Hepatocyte (in vitro differentiated cells): ENCODE data around the gene POLR3GL. TPM values are rescaled to one million over a fixed set of nuclear protein-coding genes. Genes with fewer than 3 reads are reported as not detected.

ENCODE experiments used
- DNase-seq: peaks from one replicate; pipeline ENCODE4 v3.0.0-alpha.2; 2016; ENCODE audit warnings: low spot score
- H2AFZ ChIP-seq: fragments of 200-600 bp; sonication (generic); 2 replicates; pipeline ENCODE4 v1.6.0; 2016; ENCODE audit warnings: antibody characterized with exemption, mild to moderate bottlenecking
- H3K27ac ChIP-seq: fragments of 200-600 bp; sonication (generic); 2 replicates; pipeline ENCODE4 v1.5.1; 2016; ENCODE audit warnings: mild to moderate bottlenecking
- H3K27me3 ChIP-seq: fragments of 200-600 bp; sonication (generic); 2 replicates; pipeline ENCODE4 v1.6.1; 2016
- H3K36me3 ChIP-seq: fragments of 200-600 bp; sonication (generic); replicated peaks from 2 replicates; pipeline ENCODE4 v1.5.1; 2016; ENCODE audit warnings: low read depth; ENCODE audit not compliant: insufficient read depth
- H3K4me1 ChIP-seq: fragments of 200-600 bp; sonication (generic); 2 replicates; pipeline ENCODE4 v1.5.1; 2016; ENCODE audit warnings: mild to moderate bottlenecking, moderate library complexity; ENCODE audit not compliant: insufficient read depth
- H3K4me2 ChIP-seq: fragments of 200-600 bp; sonication (generic); 2 replicates; pipeline ENCODE4 v1.6.0; 2016
- H3K4me3 ChIP-seq: fragments of 200-600 bp; sonication (generic); 2 replicates; pipeline ENCODE4 v1.5.1; 2016; ENCODE audit warnings: mild to moderate bottlenecking
- H3K79me2 ChIP-seq: fragments of 200-600 bp; sonication (generic); 2 replicates; pipeline ENCODE4 v1.6.0; 2017; ENCODE audit warnings: mild to moderate bottlenecking
- H3K9me2 ChIP-seq: fragments of 200-600 bp; sonication (generic); replicated peaks from 2 replicates; pipeline ENCODE4 v1.6.0; 2017; ENCODE audit warnings: mild to moderate bottlenecking; ENCODE audit not compliant: insufficient read depth
- H3K9me3 ChIP-seq: fragments of 200-600 bp; sonication (generic); 2 replicates; pipeline ENCODE4 v1.5.1; 2016; ENCODE audit warnings: low read depth, mild to moderate bottlenecking
- H4K20me1 ChIP-seq: fragments of 200-600 bp; sonication (generic); 2 replicates; pipeline ENCODE4 v1.6.0; 2016; ENCODE audit warnings: mild to moderate bottlenecking; ENCODE audit not compliant: insufficient read depth, poor library complexity, severe bottlenecking
- EZH2 ChIP-seq: fragments of 200-600 bp; sonication (generic); IDR thresholded peaks from 2 replicates; pipeline ENCODE4 v1.6.1; 2016; ENCODE audit warnings: antibody characterized with exemption, mild to moderate bottlenecking, borderline replicate concordance
- EZH2phosphoT487 ChIP-seq: fragments of 200-600 bp; sonication (generic); IDR thresholded peaks from one replicate; pipeline ENCODE4 v1.6.1; 2018; ENCODE audit warnings: antibody characterized with exemption, mild to moderate bottlenecking, low read depth, moderate library complexity; ENCODE audit not compliant: unreplicated experiment, severe bottlenecking
- whole genome bisulfite sequencing: methylation state at CpG from one replicate; pipeline ENCODE4 v1.1.6; 2016; ENCODE audit warnings: low lambda C conversion rate; ENCODE audit errors: missing lambda C conversion rate; 5-methylcytosine and 5-hydroxymethylcytosine counted together
- polyA plus RNA-seq: library from polyadenylated mRNA; unstranded; fragments of >200 nt; fragmentation: Nextera tagmentation; extraction: Ambion mirVana; gene quantifications from 2 replicates; pipeline ENCODE4 v1.2.1, GENCODE V29; 2016
- total RNA-seq: library from RNA; depleted of rRNA; stranded (reverse); fragments of >200 nt; gene quantifications from 2 replicates; pipeline ENCODE4 v1.2.3, GENCODE V29; 2014
- TF ChIP-seq, protein P1 (sequence below): fragments of 200-600 bp; sonication (generic); IDR thresholded peaks from 2 replicates; pipeline ENCODE4 v1.5.1; 2016; ENCODE audit warnings: antibody characterized with exemption, mild to moderate bottlenecking; ENCODE audit not compliant: poor library complexity

POLR3GL gene
- total and polyA plus RNA-seq, 2 experiments from 2014 or later: 10.5 to 27.3 TPM

DNA sequence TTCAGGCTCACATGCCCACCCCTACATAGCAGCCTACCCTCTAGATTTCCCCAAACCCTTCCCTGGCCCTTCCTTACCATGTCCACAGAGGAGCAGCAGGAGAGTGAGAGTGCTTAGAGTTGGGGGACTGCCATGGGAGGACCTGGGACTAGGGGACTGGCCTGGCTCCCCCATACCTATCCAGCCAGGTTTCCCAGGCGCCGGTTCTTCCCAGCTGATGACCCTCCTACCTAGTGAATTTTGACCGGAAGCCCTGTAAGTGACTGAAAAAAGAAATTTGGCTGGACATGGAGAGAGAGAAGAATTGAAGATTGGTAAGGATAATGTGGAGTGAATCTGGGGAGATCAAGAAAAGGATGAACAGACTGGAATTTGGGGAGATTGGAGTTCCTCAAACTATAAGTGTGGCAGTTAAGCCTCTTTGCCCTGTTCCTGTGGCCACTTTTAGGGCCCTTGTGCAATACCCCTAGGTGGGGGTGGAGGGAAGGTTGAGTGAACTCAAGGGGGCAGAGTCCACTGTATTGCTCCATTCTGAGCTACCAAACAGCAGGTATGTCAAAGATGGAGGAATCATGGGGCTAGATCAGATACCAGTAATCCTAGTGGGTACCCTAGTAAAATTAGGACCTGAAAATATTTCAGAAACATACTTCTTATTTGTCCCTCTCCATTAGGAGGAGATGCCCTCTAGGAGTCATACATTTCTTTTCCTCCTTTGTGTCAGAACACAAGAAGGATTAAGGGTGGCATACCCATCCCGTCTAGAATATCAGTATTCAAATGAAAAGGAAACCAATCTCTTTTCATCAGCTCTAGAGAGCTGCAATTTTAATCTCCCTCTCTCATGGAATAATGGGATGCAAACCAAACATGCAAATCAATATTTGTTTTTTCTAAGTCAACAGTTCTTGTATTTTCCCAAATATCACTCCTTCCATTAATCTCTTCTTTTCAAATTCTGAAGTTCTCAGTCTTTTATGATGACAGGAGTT lies 55.9 kb downstream of the POLR3GL start:
- H3K79me2 ChIP-seq: no peaks in the 10 kb centered on the region
- TF ChIP-seq, protein P1, sequence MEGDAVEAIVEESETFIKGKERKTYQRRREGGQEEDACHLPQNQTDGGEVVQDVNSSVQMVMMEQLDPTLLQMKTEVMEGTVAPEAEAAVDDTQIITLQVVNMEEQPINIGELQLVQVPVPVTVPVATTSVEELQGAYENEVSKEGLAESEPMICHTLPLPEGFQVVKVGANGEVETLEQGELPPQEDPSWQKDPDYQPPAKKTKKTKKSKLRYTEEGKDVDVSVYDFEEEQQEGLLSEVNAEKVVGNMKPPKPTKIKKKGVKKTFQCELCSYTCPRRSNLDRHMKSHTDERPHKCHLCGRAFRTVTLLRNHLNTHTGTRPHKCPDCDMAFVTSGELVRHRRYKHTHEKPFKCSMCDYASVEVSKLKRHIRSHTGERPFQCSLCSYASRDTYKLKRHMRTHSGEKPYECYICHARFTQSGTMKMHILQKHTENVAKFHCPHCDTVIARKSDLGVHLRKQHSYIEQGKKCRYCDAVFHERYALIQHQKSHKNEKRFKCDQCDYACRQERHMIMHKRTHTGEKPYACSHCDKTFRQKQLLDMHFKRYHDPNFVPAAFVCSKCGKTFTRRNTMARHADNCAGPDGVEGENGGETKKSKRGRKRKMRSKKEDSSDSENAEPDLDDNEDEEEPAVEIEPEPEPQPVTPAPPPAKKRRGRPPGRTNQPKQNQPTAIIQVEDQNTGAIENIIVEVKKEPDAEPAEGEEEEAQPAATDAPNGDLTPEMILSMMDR: no peak
- TF ChIP-seq EZH2 (no peak), EZH2phosphoT487 (no peak)
- no peaks in the 10 kb centered on the region for H3K9me2 ChIP-seq
- H3K9me3 ChIP-seq: no peaks in the 10 kb centered on the region
- peak; percentile 38 for DNase-seq
- H3K27ac ChIP-seq: no peak overlapping the region
- H3K4me3 ChIP-seq: no peak overlapping the region
- H3K27me3 ChIP-seq: peaks cover 67% of the 10 kb centered on the region
- H4K20me1 ChIP-seq: no peaks in the 10 kb centered on the region
- no peaks in the 10 kb centered on the region for H3K4me1 ChIP-seq
- no peak overlapping the region for H2AFZ ChIP-seq
- WGBS: 94% methylated on average over 4 of the region's 4 CpGs
- no peak overlapping the region for H3K4me2 ChIP-seq
- H3K36me3 ChIP-seq: no peaks in the 10 kb centered on the region

DNA sequence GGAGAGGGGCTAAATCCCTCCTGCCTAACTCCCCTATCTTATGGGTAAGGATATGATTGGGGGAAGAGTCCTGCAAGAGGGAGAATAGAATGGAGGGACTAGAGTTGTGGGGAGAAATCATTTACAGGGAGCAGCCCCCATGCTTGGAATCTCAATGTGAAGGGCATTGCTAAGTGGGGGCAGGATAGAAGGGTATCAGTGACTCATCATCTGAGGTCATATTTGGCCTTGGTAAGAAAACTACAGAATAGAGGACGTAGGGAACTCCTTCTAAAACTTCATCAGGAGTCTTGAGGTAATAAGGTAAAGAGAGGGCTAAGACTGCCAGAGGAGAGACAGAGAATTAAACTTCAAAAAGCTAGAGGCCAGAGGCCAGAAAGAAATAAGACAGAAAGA lies 56.6 kb downstream of the POLR3GL start:
- WGBS: 71% methylated on average over 1 of the region's 1 CpG
- Histone ChIP-seq H2AFZ (no peak overlapping the region), H3K9me3 (no peaks in the 10 kb centered on the region), H3K27ac (no peak overlapping the region), H3K4me3 (no peak overlapping the region), H3K4me1 (no peaks in the 10 kb centered on the region), H3K4me2 (no peak overlapping the region), H4K20me1 (no peaks in the 10 kb centered on the region), H3K79me2 (no peaks in the 10 kb centered on the region), H3K27me3 (peaks cover 64% of the 10 kb centered on the region), H3K9me2 (no peaks in the 10 kb centered on the region), H3K36me3 (no peaks in the 10 kb centered on the region)
- TF ChIP-seq, protein P1: no peak
- DNase-seq: no peak

DNA sequence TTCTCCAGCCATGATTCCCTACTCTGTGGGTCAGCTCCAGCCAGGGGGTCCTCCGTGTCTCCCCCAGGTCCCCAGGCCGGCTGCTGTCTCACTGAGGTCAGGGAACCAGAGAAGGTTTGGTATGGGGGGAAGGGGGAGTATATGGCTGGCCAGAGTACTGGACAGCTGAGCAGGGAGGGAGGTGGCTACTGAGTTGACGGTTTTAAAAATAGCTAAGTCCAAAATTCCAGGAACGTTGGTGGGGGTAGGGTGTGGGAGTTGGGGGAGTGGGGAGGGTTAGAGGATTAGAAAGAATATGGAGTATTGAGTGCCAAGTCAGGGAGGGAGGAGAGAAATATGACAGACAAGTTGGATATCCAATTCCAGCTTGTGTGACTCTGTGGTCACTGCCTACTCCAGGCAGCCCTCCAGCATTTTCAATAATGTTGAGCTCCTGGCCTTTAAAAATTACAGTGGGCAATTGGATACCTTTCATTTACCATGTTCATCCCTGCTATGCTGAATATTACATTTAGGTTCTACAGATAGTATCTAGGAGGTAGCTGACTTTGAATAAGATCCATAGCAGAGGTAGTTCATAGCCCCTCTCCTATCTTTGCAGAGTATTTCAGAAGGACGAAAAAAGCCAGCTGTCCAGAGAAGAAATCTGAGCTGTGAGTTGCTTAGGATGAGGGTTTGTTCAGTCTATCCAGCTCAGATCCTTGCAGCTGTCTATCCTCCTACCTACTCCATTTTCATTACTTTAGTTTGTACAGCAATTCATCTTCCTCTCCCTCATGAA lies 57.3 kb downstream of the POLR3GL start, which contains the start of gene HJV:
TSS of gene HJV (minus strand) at position 114 of the 781 bp plus-strand sequence. CDS start 1,504 bp downstream, outside the sequence.
- no peaks in the 10 kb centered on the region for H3K9me2 ChIP-seq
- no peaks in the 10 kb centered on the region for H4K20me1 ChIP-seq
- H3K4me2 ChIP-seq: no peak within 1 kb of the TSS
- H3K36me3 ChIP-seq: no peaks in the 10 kb centered on the region
- 78% methylated on average over 5 of the region's 5 CpGs for WGBS
- peaks cover 56% of the 10 kb centered on the region for H3K27me3 ChIP-seq
- no peaks in the 10 kb centered on the region for H3K79me2 ChIP-seq
- H3K4me3 ChIP-seq: no peak within 1 kb of the TSS
- H3K4me1 ChIP-seq: no peaks in the 10 kb centered on the region
- DNase-seq: no peak
- no peak within 1 kb of the TSS for H3K27ac ChIP-seq
- H2AFZ ChIP-seq: no peak within 1 kb of the TSS
- TF ChIP-seq, protein P1: no peak
- TF ChIP-seq EZH2 (no peak), EZH2phosphoT487 (no peak)
- no peaks in the 10 kb centered on the region for H3K9me3 ChIP-seq
